Cerebellar cortex (tissue), 1 donor: ENCODE measurements around the gene GASK1A.
"Not testable (repeated sequence)": the region's sequence is repeated elsewhere in the genome, so short reads cannot be mapped to it uniquely, and the experiment has no call there.

Source experiments
- DNase-seq: peaks from one replicate; pipeline ENCODE4 v3.0.0-alpha.2; 2015; ENCODE audit warnings: low spot score

GASK1A gene

GRCh38 chr3:43062040-43062563 is 83.0 kb downstream of the GASK1A start:
- no peak for DNase-seq

GRCh38 chr3:43062564-43063040 is 83.5 kb downstream of the GASK1A start:
- DNase-seq, result no peak

- no peak for DNase-seq
Observed at GRCh38 chr3:43063114-43063513, 84.0 kb downstream of the GASK1A start.

GRCh38 chr3:43070670-43071069 is 91.6 kb downstream of the GASK1A start:
- not testable (repeated sequence) for DNase-seq

- no peak for DNase-seq
Observed at GRCh38 chr3:43071313-43071893, 92.3 kb downstream of the GASK1A start.

GRCh38 chr3:43072361-43072760 is 93.2 kb downstream of the GASK1A start:
- no peak for DNase-seq

- DNase-seq, result no peak
Observed at GRCh38 chr3:43073116-43073835, 94.2 kb downstream of the GASK1A start.

GRCh38 chr3:43073836-43074220 is 94.7 kb downstream of the GASK1A start:
- no peak for DNase-seq

- DNase-seq, result no peak
Observed at GRCh38 chr3:43074482-43074881, 95.4 kb downstream of the GASK1A start.

GRCh38 chr3:43074901-43075689 is 96.0 kb downstream of the GASK1A start:
- no peak for DNase-seq

- DNase-seq, result no peak
Observed at GRCh38 chr3:43075904-43076661, 97.0 kb downstream of the GASK1A start.

GRCh38 chr3:43076857-43077256 is 97.7 kb downstream of the GASK1A start:
- DNase-seq, result no peak

GRCh38 chr3:43077261-43077660 is 98.2 kb downstream of the GASK1A start:
- DNase-seq, result no peak

- DNase-seq, result no peak
Observed at GRCh38 chr3:43077707-43078106, 98.6 kb downstream of the GASK1A start.

- DNase-seq, result no peak
Observed at GRCh38 chr3:43079536-43080332, 100.6 kb downstream of the GASK1A start.

- peak; percentile 87 for DNase-seq
Observed at GRCh38 chr3:43080726-43081568, 101.8 kb downstream of the GASK1A start.

- DNase-seq, result no peak
Observed at GRCh38 chr3:43081796-43082195, 102.7 kb downstream of the GASK1A start.

- DNase-seq, result no peak
Observed at GRCh38 chr3:43082457-43082856, 103.3 kb downstream of the GASK1A start.

GRCh38 chr3:43086460-43087165 is 107.5 kb downstream of the GASK1A start:
- no peak for DNase-seq
